Psoas muscle (tissue), 8 donors: Measurements from ENCODE around the gene PRUNE2. TPM values are rescaled to one million over a fixed set of nuclear protein-coding genes. Genes with fewer than 3 reads are reported as not detected.
"Not testable (repeated sequence)": the region's sequence is repeated elsewhere in the genome, so short reads cannot be mapped to it uniquely, and the experiment has no call there.

Experiments
- ATAC-seq, 4 donors: fragments of 200-7000 bp; cut with Tn5 transposase; one replicate each; pipeline ENCODE4 v1.9.1; 2020; ENCODE audit warnings: moderate library complexity in 3 of 4, mild to moderate bottlenecking in 2 of 4
- DNase-seq, 2 donors: peaks; one replicate each; pipeline ENCODE4 v3.0.0-alpha.2; 2020
- H3K27ac ChIP-seq: fragments of 200-600 bp; one replicate; pipeline ENCODE4 v1.8.0; 2022
- H3K27me3 ChIP-seq, 3 donors: fragments of 200-600 bp in 1 of 3; one replicate each; pipeline versions ENCODE4 v1.6.1 to v1.8.0; 2013 to 2022; ENCODE audit warnings: low read length in 2 of 3, mild to moderate bottlenecking in 2 of 3, moderate library complexity in 1 of 3; ENCODE audit not compliant: insufficient read depth in 3 of 3
- H3K36me3 ChIP-seq, 2 donors: fragments of 200-600 bp in 1 of 2; one replicate each; pipeline versions ENCODE4 v1.6.1 to v1.8.0; 2013 to 2022; ENCODE audit warnings: low read depth in 1 of 2, mild to moderate bottlenecking in 1 of 2, moderate library complexity in 1 of 2; ENCODE audit not compliant: insufficient read depth in 1 of 2
- H3K4me1 ChIP-seq: fragments of 200-600 bp; one replicate; pipeline ENCODE4 v1.8.0; 2022
- H3K4me3 ChIP-seq: fragments of 200-600 bp; one replicate; pipeline ENCODE4 v1.8.0; 2022; ENCODE audit warnings: mild to moderate bottlenecking
- H3K9me3 ChIP-seq: fragments of 200-600 bp; one replicate; pipeline ENCODE4 v1.8.0; 2022
- WGBS, 3 donors: extraction: QIAGEN DNeasy Blood & Tissue Kit; methylation state at CpG; one replicate each; pipeline versions ENCODE4 v1.1.6 to v1.1.7; 2013; 5-methylcytosine and 5-hydroxymethylcytosine counted together
- intact Hi-C, 2 donors: fragments of 100-400 bp; cut with DNase I; formaldehyde crosslinking; loops; one replicate each; pipeline versions ENCODE4 v1.11.0 to v1.14.2; 2022
- polyA plus RNA-seq, 3 donors: library from polyadenylated mRNA; stranded (reverse); fragments of 200-250 nt; gene quantifications; one replicate each; pipeline ENCODE4 v1.2.3, GENCODE V29; 2013
- total RNA-seq, 4 donors: library from RNA; stranded (reverse); fragmentation: NEBNext Ultra II Directional in 2 of 4; extraction: Animal tissue kit (Norgen Biotek cat#: 25700) in 2 of 4; gene quantifications; one replicate each; pipeline versions ENCODE4 v1.2.1 to v1.2.4, GENCODE V29; 2021 to 2023
- TF ChIP-seq, protein P1 (sequence below): fragments of 200-600 bp; IDR thresholded peaks from one replicate; pipeline ENCODE4 v1.8.0; 2022; ENCODE audit warnings: antibody characterized with exemption
- donor health status: healthy with polysubstance abuse.
- donor health status: DM: no; HTN: no; CAD: no; lungs with moderate emphysema.
- donor health status: Bipolar disorder and iron deficiency.
- donor health status: healthy.
- donor health status: DM: yes; HTN: yes; CAD: no.
- donor health status: DM: no; HTN: no; CAD: no.
- donor health status: DM: no; HTN: no; CAD: no.
- donor health status: DM: yes; HTN: yes; CAD: no.

PRUNE2 gene
- total and polyA plus RNA-seq, 7 donors, result 1.2 to 79.9 (median 3.6) TPM

DNA sequence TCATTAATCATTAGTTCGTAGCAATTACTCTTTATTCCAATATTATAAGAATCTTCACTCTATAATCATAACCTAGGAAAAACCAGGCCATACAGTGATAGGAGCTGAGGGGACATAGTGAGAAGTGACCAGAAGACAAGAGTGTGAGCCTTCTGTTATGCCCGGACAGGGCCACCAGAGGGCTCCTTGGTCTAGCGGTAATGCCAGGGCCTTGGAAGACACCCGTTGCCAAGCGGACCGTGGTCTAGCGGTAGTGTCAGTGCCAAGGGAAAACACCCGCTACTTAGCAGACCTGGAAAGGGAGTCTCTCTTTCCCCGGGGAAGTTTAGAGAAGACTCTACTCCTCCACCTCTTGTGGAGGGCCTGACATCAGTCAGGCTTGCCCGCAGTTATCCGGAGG lies 239.9 kb downstream of the PRUNE2 start:
- DNase-seq, result peak in 1 of 2 donors; percentile 33
- ATAC-seq, H3K27ac ChIP-seq, intact Hi-C loops, H3K4me1 ChIP-seq, H3K27me3 ChIP-seq, H3K4me3 ChIP-seq, H3K9me3 ChIP-seq, H3K36me3 ChIP-seq: not testable (repeated sequence)
- TF ChIP-seq, protein P1, sequence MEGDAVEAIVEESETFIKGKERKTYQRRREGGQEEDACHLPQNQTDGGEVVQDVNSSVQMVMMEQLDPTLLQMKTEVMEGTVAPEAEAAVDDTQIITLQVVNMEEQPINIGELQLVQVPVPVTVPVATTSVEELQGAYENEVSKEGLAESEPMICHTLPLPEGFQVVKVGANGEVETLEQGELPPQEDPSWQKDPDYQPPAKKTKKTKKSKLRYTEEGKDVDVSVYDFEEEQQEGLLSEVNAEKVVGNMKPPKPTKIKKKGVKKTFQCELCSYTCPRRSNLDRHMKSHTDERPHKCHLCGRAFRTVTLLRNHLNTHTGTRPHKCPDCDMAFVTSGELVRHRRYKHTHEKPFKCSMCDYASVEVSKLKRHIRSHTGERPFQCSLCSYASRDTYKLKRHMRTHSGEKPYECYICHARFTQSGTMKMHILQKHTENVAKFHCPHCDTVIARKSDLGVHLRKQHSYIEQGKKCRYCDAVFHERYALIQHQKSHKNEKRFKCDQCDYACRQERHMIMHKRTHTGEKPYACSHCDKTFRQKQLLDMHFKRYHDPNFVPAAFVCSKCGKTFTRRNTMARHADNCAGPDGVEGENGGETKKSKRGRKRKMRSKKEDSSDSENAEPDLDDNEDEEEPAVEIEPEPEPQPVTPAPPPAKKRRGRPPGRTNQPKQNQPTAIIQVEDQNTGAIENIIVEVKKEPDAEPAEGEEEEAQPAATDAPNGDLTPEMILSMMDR, result peak; percentile 26
- 71 to 85% (median 75%) methylated on average over 11 of the region's 11 CpGs for WGBS, 3 donors

DNA sequence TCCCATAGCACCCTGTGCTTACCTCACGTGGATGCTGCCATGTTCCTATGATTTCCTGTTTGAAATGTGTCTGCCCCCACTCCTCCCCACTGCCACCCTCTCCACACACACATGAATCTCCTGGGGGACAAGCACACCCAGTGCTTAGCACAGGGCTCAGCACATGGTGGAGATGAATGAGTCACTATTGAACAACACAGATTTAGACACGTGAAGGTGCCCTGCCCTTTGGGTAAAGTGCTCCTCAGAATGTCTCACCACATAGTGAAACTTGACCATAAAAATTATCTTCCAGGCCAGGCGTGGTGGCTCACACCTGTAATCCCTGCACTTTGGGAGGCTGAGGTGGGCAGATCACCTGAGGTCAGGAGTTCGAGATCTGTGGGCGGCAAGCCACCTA lies 240.5 kb downstream of the PRUNE2 start:
- Histone ChIP-seq H3K4me3 (no peak overlapping the region), H3K27me3 (no peaks in the 10 kb centered on the region), H3K27ac (no peak overlapping the region), H3K9me3 (no peaks in the 10 kb centered on the region), H3K4me1 (no peaks in the 10 kb centered on the region), H3K36me3 (no peaks in the 10 kb centered on the region)
- no peak for DNase-seq
- 92 to 95% (median 94%) methylated on average over 5 of the region's 5 CpGs for WGBS, 3 donors
- TF ChIP-seq, protein P1, result no peak
- no peak for ATAC-seq
- intact Hi-C loops, result no loop called here

DNA sequence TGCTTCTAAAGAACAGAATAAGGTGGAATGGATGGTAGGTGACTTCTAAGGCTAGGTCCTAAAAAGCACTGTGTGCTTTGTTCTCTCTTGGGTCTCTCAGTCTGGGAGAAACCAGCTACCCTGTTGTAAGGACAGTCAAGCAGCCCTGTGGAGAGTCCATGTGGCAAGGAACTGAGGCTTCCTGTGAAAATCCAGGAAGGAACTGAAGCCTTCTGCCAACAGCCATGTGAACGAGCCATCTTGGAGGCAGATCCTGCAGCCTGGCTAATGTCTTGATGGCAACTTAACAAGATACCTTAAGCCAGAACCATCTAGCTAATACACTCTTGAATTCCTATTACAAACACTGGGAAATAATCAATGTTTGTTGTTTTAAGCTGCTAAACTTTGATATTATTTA lies 241.8 kb downstream of the PRUNE2 start:
- Histone ChIP-seq H3K36me3 (no peaks in the 10 kb centered on the region), H3K27me3 (no peaks in the 10 kb centered on the region), H3K4me3 (no peak overlapping the region), H3K9me3 (no peaks in the 10 kb centered on the region), H3K27ac (no peak overlapping the region), H3K4me1 (no peaks in the 10 kb centered on the region)
- WGBS, 3 donors, result 57 to 71% (median 58%) methylated on average over 1 of the region's 1 CpG
- ATAC-seq (no peak), DNase-seq (no peak)
- intact Hi-C loops, result no loop called here
- TF ChIP-seq, protein P1, result no peak

DNA sequence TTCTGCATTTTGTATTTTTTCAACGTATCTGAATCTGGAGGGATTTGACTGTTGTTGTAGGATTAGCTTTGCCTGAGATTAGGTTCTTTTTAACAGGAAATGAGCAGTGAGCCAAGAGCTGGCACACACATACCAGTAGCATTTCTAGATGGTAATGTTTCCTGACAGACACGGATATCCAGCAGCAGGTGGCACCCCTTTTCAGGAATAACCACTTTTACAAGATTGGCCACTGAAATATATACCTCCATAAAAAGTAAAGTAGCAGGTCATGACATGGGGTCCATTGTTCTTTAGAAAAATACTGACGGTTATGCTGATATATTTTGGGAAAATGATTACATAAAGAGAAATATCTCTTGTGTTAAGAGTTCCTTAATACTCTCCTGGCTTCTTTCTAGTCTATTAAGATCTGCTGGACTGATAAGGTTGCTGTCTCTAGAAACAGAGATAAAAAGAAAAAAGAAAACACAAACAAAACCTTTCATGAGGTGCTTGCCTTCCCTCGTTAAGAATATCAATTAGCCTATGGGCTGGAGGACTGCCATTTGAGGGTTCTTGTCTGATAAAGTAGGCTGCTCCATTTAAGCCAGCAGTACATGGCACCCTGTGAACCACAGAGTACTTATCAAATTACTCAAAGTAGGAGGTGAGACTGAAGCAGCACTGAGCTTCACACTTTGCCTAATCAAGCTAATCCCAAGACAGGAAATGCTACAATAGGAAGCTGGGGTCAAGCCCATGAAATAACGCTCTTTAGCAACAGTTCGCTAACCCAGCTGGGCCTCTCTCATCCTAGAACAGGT lies 243.2 kb downstream of the PRUNE2 start:
- DNase-seq (no peak), ATAC-seq (no peak)
- Histone ChIP-seq H3K27ac (no peak overlapping the region), H3K9me3 (no peaks in the 10 kb centered on the region), H3K4me3 (no peak overlapping the region), H3K36me3 (no peaks in the 10 kb centered on the region), H3K4me1 (no peaks in the 10 kb centered on the region), H3K27me3 (no peaks in the 10 kb centered on the region)
- intact Hi-C loops, result no loop called here
- TF ChIP-seq, protein P1, result no peak
- 36 to 42% (median 37%) methylated on average over 6 of the region's 6 CpGs for WGBS, 3 donors
